SKM-1 treated with dmso at 0.1 percent for 144 hours (cell line): ENCODE results near the gene ACSL3.
"Not testable (repeated sequence)": the region's sequence is repeated elsewhere in the genome, so short reads cannot be mapped to it uniquely, and the experiment has no call there.

ENCODE experiments used
- DNase-seq: peaks from one replicate; lab custom pipeline; 2025; ENCODE audit not compliant: unreplicated experiment; lab: John Stamatoyannopoulos, UW

ACSL3 gene

GRCh38 chr2:222968550-222969155 lies 107.8 kb downstream of the ACSL3 start:
- no peak for DNase-seq

DNA sequence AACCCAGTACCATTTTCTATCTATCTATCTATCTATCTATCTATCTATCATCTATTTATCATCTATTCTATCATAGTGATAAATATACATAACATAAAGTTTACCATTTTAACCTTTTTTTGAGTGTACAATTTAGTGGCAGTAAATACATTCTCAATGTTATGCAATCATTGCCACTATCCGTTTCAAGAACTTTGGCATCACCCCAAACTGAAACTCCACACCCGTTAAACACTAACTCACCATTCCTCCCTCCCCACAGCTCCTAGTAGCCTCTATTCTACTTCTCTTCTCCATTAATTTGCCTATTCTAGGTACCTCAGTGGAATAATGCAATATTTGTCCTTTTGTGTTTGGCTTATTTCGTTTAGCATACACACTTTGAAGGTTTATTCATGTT lies 108.7 kb downstream of the ACSL3 start:
- peak; percentile 13 for DNase-seq

DNA sequence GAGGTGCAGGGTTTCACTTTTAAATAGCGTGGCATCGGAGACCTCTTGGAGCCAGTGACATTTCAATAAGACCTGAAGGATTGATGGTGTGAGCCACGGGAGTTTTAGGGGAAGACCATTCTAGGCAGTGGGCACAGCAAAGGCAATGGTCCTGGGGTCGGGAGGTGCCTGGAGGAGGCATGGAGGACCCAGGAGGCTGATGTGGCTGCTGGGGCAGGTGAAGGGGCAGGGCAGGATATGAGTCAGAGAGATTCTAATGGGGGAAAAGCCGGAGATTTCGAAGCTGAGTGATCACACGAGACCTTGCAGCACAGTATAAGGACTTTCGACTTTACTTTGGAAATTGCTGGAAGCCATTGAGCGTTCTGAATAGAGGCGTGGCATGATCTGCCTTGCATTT lies 111.6 kb downstream of the ACSL3 start:
- no peak for DNase-seq

DNA sequence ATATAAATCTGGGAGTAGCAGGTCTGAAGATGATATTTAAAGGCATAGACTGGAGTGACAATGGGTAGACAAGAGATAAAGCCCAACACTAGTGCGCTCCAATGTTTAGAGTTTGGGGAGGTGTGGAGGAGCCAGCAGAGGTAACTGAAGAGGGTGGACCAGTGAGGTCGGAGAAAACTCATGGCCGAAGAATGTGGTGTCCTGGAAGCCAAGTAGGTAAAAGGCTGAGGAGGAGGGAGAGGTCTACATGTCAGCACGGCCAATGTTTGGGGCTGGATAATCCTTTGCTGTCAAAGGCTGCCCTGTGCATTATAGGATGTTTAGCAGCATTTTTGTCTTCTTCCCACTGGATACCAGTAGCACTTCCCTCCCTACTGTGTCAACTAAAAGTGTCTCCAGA lies 112.4 kb downstream of the ACSL3 start:
- DNase-seq: no peak

DNA sequence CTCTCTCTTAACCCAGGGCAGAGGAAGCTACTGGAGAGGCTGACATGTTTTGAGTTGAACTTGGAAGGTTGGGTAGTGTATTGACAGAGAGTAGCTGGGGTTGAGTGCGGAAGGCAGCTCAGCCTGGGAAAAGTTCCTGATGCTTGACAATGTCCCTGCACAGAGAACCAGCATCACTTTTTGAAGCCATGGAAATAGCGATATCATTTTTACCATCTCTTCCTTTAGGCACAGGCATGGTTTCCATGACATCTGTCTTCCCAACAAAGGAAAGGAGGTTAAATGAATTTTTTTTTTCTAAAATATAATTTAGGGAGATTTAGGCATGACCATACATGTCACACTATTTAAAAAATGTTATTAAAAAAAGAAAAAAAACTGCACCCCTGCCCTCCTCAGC lies 112.9 kb downstream of the ACSL3 start:
- no peak for DNase-seq

DNA sequence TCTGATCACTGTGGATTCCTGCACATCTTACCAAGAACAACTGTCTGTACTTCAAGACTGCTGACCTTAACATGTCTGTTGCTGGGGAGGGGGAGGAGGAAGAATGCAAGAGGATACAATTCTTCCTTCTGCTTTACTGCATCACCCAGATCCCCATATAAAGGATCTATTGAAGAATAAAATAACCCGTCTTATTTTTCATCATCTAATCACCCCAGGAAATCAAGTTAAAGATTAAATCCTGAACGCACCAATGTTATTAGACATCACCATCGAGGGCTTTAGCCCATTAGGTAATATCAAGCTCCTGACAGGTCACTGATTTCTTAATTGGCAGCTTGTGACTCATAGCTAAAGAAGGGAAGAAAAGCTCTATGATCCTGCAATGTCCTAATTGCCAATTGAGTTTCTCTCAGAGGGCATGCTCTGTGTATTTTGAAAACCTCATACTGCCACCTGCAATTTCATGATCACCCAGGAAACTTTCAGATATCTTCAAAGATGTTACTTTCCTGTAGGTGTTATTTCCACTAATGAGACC lies 115.8 kb downstream of the ACSL3 start:
- DNase-seq: no peak

- DNase-seq: no peak
Measured at GRCh38 chr2:222977121-222977520, 116.3 kb downstream of the ACSL3 start.

GRCh38 chr2:222978850-222979249 lies 118.0 kb downstream of the ACSL3 start:
- DNase-seq: no peak

DNA sequence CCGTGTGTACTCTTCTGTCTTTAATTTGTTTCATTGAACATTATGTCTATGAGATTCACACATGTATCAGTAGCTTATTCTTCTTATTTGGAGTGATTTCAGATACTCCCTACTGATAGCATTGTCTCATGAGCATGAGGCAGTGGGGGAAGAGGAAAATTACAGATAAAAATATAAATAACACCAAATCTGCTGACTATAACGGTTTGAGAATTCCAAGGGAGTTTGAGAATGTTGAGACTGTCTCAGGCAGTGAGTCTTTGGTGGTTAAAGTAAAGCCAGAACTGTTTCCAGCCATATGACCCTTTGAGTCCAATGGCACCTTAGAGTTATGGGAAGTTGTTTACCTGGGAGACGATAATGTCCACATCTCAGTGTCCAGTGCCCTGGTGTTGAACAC lies 118.6 kb downstream of the ACSL3 start:
- DNase-seq: no peak

DNA sequence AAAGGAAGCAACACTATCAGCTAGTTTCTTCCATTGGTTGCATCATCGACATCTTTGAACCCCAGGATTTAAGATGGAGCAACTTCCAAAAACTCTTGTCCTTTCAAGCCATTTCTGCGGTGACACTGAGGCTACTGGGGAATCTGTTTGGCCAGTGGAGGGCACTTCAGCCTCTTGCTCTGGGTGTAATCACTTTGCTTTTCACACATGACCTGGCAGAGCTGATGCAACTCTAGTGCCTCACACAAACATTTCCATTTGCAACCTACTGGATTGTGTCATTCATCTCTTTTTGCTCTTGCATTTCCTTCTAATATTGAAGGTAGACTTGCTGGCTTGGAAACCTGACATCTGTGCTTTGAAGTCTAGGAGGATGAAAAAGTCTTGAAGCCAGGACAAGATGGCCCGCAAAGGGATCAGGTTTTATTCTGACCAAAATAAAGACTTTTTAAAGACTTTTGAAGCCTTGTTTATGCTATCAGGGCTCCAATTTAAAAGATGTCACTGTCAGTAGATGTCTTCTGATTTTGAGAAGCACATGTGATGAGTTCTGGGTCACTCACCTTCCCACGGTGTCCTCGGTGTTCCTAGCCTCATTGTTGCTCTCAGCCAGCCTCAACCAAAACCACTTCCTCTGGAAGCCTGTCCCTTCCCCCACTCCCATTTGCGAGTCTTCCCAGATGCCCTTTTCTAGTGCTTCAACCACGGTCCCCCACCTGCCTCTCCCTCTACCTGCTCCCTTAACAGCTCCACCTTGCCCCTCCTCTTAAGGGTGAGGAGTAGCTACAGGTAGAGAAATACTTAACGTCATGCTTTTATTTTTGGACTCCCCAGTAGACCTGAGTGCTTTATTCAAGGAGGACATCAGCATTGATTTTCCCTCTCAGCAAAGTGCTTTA lies 121.4 kb downstream of the ACSL3 start:
- DNase-seq: peak; percentile 92

- DNase-seq: no peak
Measured at GRCh38 chr2:222982909-222983265, 122.1 kb downstream of the ACSL3 start.

DNA sequence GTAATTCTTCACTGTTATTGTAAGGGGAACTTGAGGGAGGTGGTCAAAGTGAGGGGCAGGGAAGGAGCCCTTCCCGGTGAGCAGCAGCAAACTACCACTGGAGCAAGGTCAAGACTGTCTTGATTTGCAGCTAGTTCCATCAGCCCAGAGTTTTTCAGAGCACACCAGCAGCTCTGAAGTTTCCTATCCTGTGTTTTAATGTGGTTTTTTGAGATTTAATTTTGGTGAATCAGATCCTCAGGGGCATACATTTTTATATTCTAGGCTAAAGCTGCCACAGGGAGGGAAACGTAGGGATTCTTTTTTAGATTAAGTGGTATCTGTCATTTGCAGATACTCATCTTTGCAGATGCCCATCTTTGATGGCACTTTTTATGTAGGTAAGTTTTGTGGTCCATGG lies 124.1 kb downstream of the ACSL3 start:
- DNase-seq: no peak

DNA sequence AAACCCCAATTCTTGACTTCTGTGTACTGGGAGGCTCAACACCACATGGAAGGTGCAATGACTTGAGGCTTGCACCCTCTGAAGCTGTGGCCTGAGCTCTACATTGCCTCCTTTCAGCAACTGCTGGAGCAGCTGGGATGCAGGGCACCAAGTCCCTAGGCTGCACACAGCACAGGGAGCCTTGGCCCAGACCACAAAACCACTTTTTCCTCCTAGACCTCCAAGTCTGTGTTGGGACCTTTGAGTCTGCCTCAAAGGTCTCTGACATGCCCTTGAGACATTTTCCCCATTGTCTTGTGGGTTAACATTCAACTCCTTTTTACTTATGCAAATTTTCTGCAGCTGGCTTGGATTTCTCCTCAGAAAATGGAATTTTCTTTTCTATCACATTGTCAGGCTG lies 128.6 kb downstream of the ACSL3 start:
- DNase-seq: no peak

GRCh38 chr2:222990206-222990605 lies 129.4 kb downstream of the ACSL3 start:
- not testable (repeated sequence) for DNase-seq

- DNase-seq: no peak
Measured at GRCh38 chr2:222992137-222992536, 131.3 kb downstream of the ACSL3 start.
